GM12878 (cell line): Measurements from ENCODE around the gene CCDC186. TPM values are rescaled to one million over a fixed set of nuclear protein-coding genes. Genes with fewer than 3 reads are reported as not detected.

ENCODE experiments used
- ATAC-seq: fragments of 200-7000 bp; cut with Tn5 transposase; 3 replicates; pipeline ENCODE4 v1.9.1; 2020; ENCODE audit warnings: mild to moderate bottlenecking, moderate library complexity
- BruUV-seq: library from RNA; stranded (reverse); fragments of 400-500 nt; replicated peaks from 2 replicates; lab custom pipeline; 2021; lab: Mats Ljungman, UMichigan
- CTCF ChIA-PET: fragments of 300-600 bp; sonication (Branson Sonifier 250); formaldehyde crosslinking; extraction: SDS; loops from one replicate; lab custom pipeline; 2021; ENCODE audit warnings: inconsistent platforms; lab: Yijun Ruan, JAX
- POLR2A ChIA-PET: fragments of 350-600 bp; formaldehyde crosslinking; extraction: SDS; loops from one replicate; lab custom pipeline; 2021; ENCODE audit warnings: inconsistent platforms; lab: Charles Lee
- RAD21 ChIA-PET: fragments of 300-600 bp; sonication (Branson Sonifier 250); formaldehyde crosslinking; loops from one replicate; lab custom pipeline; 2023; ENCODE audit warnings: antibody characterized with exemption; ENCODE audit not compliant: unreplicated experiment; lab: Charles Lee
- SMC1A ChIA-PET: fragments of 300-600 bp; sonication (Branson Sonifier 250); formaldehyde crosslinking; loops from one replicate; lab custom pipeline; 2023; ENCODE audit not compliant: unreplicated experiment, uncharacterized antibody; lab: Charles Lee
- DNase-seq: peaks from one replicate; pipeline ENCODE4 v3.0.0-alpha.2; 2011; ENCODE audit warnings: low read depth, low spot score
- FAIRE-seq: peaks from 3 replicates; lab custom pipeline; 2011; peaks lifted over from hg19 to GRCh38; lab: Jason Lieb, UNC
- H2AFZ ChIP-seq: 2 replicates; pipeline ENCODE4 v1.6.0; 2011; ENCODE audit warnings: low read depth, low read length, control low read depth; ENCODE audit not compliant: control insufficient read depth
- H3K27ac ChIP-seq: 2 replicates; pipeline ENCODE4 v1.5.1; 2011; ENCODE audit warnings: control low read depth; ENCODE audit not compliant: control insufficient read depth, insufficient read depth
- H3K27me3 ChIP-seq, 2 experiments: replicated peaks in 1 of 2; 2 replicates each; pipeline versions ENCODE4 v1.6.0 to v1.6.1; 2011; ENCODE audit warnings: low read length in 1 of 2; ENCODE audit not compliant: control insufficient read depth in 2 of 2, insufficient read depth in 2 of 2
- H3K36me3 ChIP-seq, 2 experiments: 2 replicates each; pipeline ENCODE4 v1.5.1; 2011; ENCODE audit warnings: low read length in 1 of 2; ENCODE audit not compliant: control insufficient read depth in 2 of 2, insufficient read depth in 2 of 2
- H3K4me1 ChIP-seq: 2 replicates; pipeline ENCODE4 v1.6.1; 2011; ENCODE audit warnings: mild to moderate bottlenecking, low read length, moderate library complexity, mixed read lengths; ENCODE audit not compliant: control insufficient read depth, insufficient read depth
- H3K4me2 ChIP-seq: 2 replicates; pipeline ENCODE4 v1.6.0; 2011; ENCODE audit warnings: control low read depth; ENCODE audit not compliant: control insufficient read depth, insufficient read depth
- H3K4me3 ChIP-seq: fragments of 200-600 bp; sonication (generic); 2 replicates; pipeline ENCODE4 v1.5.1; 2016
- H3K79me2 ChIP-seq: 2 replicates; pipeline ENCODE4 v1.6.0; 2011; ENCODE audit warnings: low read length; ENCODE audit not compliant: control insufficient read depth, insufficient read depth
- H3K9ac ChIP-seq: 2 replicates; pipeline ENCODE4 v1.8.0; 2011; ENCODE audit warnings: low read length, control low read depth, mixed read lengths; ENCODE audit not compliant: control insufficient read depth, insufficient read depth
- H3K9me3 ChIP-seq: replicated peaks from 3 replicates; pipeline ENCODE4 v1.5.1; 2011; ENCODE audit warnings: mild to moderate bottlenecking, low read length; ENCODE audit not compliant: control insufficient read depth, insufficient read depth
- H4K20me1 ChIP-seq: 2 replicates; pipeline ENCODE4 v1.6.0; 2011; ENCODE audit not compliant: control insufficient read depth, insufficient read depth
- IRF4 ChIP-seq: IDR thresholded peaks from 2 replicates; pipeline ENCODE4 v1.6.1; 2011; ENCODE audit warnings: low read depth, low read length
- MYC ChIP-seq: IDR thresholded peaks from 2 replicates; pipeline ENCODE4 v1.6.1; 2011; ENCODE audit warnings: mild to moderate bottlenecking, low read length, moderate library complexity, inconsistent platforms; ENCODE audit not compliant: insufficient read depth, insufficient replicate concordance, insufficient read length, severe bottlenecking
- RB1 ChIP-seq: fragments of 450-650 bp; formaldehyde crosslinking; IDR thresholded peaks from 2 replicates; pipeline ENCODE4 v1.6.1; 2017; ENCODE audit warnings: mild to moderate bottlenecking, borderline replicate concordance
- SP1 ChIP-seq: IDR thresholded peaks from one replicate; pipeline ENCODE4 v1.6.1; 2011; ENCODE audit warnings: low read depth, low read length
- WRNIP1 ChIP-seq: IDR thresholded peaks from 2 replicates; pipeline ENCODE4 v1.6.1; 2011; ENCODE audit warnings: low read depth, low read length, improper control_type of control experiment, borderline replicate concordance
- YBX1 ChIP-seq: fragments of 450-650 bp; IDR thresholded peaks from 2 replicates; pipeline ENCODE4 v1.6.1; 2016; ENCODE audit warnings: antibody characterized with exemption
- WGBS: methylation state at CpG from one replicate; pipeline ENCODE4 v1.1.6; 2016; ENCODE audit warnings: low lambda C conversion rate; ENCODE audit not compliant: insufficient replicate concordance, insufficient coverage; ENCODE audit errors: missing lambda C conversion rate; 5-methylcytosine and 5-hydroxymethylcytosine counted together
- in situ Hi-C: fragments of 300-500 bp; cut with MboI; formaldehyde crosslinking; loops from 9 replicates; pipeline ENCODE4 v1.14.3; 2018; ENCODE audit warnings: mixed read lengths
- intact Hi-C: fragments of 100-400 bp; cut with micrococcal nuclease; formaldehyde crosslinking; loops from one replicate; pipeline ENCODE4 v1.14.2; 2022; ENCODE audit not compliant: unreplicated experiment
- polyA plus RNA-seq, 11 experiments: library from polyadenylated mRNA; depleted of rRNA in 4 of 11; unstranded in 6 of 11; stranded (reverse) in 5 of 11; fragments of >200 nt; fragmentation: Nextera tagmentation in 4 of 11; fragmentation: Illumina TruSeq in 1 of 11; extraction: Ambion mirVana in 4 of 11; extraction: Trizol in 1 of 11; gene quantifications; 1 replicate in 1 of 11; 2 replicates in 10 of 11; pipeline versions ENCODE4 v1.2.1 to v1.2.3, GENCODE V29; 2011 to 2016; ENCODE audit warnings: inconsistent platforms in 2 of 11, missing spikeins in 2 of 11, low read depth in 1 of 11
- total RNA-seq, 4 experiments: library from RNA; depleted of rRNA in 3 of 4; stranded (reverse); fragments of >200 nt in 3 of 4; fragmentation: Illumina TruSeq in 1 of 4; extraction: Trizol in 1 of 4; gene quantifications; 2 replicates each; pipeline versions ENCODE4 v1.2.1 to v1.2.3, GENCODE V29; 2013 to 2021
- TF ChIP-seq, protein P1 (sequence below): fragments of 150-350 bp; IDR thresholded peaks from 2 replicates; pipeline ENCODE4 v1.6.1; 2016; ENCODE audit warnings: low read depth, low read length
- TF ChIP-seq, protein P2 (sequence below): fragments of 450-650 bp; conservative IDR thresholded peaks from 2 replicates; pipeline ENCODE4 v1.6.1; 2017; ENCODE audit warnings: mild to moderate bottlenecking, moderate library complexity
- TF ChIP-seq, protein P3 (sequence below): IDR thresholded peaks from 2 replicates; pipeline ENCODE4 v1.6.1; 2012; ENCODE audit warnings: low read depth, low read length, improper control_type of control experiment

Gene CCDC186
- total and polyA plus RNA-seq, 10 of the 15 experiments (the other 5 are each of a cell fraction or from before 2014, with no cell fraction given), result 3.5 to 13.1 (median 7.3) TPM

DNA sequence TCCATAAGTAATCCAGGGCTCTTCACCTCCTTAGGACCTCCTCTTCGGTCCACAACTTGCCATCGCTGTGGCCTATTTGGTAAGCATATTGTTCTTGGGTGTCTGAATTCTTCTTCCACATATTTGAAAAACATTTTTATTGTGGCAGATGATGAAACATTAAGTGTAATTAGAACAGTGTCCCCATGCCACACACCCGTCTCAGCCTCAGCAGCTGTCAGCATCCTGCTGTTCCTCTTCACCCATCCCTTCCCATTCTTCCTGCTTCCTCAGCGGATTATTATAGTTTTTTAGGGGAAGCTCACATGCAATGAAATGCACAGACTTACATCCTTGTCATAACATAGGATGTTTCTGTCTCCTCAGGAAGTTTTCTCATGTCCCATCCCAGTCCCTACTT lies 25.2 kb upstream of the CCDC186 start:
- no peaks in the 10 kb centered on the region; a peak in 1 of 4 replicates for H3K27me3 ChIP-seq
- no peak overlapping the region for H3K9ac ChIP-seq
- SMC1A ChIA-PET, result interaction anchor here (0.6 kb wide), 1 partner anchor 24 kb away, joined by 3 read pairs; no protein-coding TSS in a partner anchor
- H3K79me2 ChIP-seq, result no peaks in the 10 kb centered on the region
- H3K4me2 ChIP-seq, result no peak overlapping the region
- no TSS peak for BruUV-seq
- POLR2A ChIA-PET, result no interaction called here
- FAIRE-seq, result no peak
- H3K9me3 ChIP-seq, result no peaks in the 10 kb centered on the region
- no peak overlapping the region for H3K27ac ChIP-seq
- no peaks in the 10 kb centered on the region for H4K20me1 ChIP-seq
- no peak for ATAC-seq
- no peak overlapping the region for H3K4me3 ChIP-seq
- intact Hi-C loops (no loop called here), in situ Hi-C loops (loop anchor here (25.0 kb wide), 1 partner anchor 238 kb away; no protein-coding TSS in a partner anchor)
- TF ChIP-seq, protein P1, sequence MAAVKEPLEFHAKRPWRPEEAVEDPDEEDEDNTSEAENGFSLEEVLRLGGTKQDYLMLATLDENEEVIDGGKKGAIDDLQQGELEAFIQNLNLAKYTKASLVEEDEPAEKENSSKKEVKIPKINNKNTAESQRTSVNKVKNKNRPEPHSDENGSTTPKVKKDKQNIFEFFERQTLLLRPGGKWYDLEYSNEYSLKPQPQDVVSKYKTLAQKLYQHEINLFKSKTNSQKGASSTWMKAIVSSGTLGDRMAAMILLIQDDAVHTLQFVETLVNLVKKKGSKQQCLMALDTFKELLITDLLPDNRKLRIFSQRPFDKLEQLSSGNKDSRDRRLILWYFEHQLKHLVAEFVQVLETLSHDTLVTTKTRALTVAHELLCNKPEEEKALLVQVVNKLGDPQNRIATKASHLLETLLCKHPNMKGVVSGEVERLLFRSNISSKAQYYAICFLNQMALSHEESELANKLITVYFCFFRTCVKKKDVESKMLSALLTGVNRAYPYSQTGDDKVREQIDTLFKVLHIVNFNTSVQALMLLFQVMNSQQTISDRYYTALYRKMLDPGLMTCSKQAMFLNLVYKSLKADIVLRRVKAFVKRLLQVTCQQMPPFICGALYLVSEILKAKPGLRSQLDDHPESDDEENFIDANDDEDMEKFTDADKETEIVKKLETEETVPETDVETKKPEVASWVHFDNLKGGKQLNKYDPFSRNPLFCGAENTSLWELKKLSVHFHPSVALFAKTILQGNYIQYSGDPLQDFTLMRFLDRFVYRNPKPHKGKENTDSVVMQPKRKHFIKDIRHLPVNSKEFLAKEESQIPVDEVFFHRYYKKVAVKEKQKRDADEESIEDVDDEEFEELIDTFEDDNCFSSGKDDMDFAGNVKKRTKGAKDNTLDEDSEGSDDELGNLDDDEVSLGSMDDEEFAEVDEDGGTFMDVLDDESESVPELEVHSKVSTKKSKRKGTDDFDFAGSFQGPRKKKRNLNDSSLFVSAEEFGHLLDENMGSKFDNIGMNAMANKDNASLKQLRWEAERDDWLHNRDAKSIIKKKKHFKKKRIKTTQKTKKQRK, result no peak
- TF ChIP-seq MYC, result no peak
- no peak for TF ChIP-seq SP1
- no peak for TF ChIP-seq YBX1
- TF ChIP-seq RB1, result no peak
- no peak for TF ChIP-seq WRNIP1
- TF ChIP-seq, protein P2, sequence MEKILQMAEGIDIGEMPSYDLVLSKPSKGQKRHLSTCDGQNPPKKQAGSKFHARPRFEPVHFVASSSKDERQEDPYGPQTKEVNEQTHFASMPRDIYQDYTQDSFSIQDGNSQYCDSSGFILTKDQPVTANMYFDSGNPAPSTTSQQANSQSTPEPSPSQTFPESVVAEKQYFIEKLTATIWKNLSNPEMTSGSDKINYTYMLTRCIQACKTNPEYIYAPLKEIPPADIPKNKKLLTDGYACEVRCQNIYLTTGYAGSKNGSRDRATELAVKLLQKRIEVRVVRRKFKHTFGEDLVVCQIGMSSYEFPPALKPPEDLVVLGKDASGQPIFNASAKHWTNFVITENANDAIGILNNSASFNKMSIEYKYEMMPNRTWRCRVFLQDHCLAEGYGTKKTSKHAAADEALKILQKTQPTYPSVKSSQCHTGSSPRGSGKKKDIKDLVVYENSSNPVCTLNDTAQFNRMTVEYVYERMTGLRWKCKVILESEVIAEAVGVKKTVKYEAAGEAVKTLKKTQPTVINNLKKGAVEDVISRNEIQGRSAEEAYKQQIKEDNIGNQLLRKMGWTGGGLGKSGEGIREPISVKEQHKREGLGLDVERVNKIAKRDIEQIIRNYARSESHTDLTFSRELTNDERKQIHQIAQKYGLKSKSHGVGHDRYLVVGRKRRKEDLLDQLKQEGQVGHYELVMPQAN, result no peak
- TF ChIP-seq, protein P3, sequence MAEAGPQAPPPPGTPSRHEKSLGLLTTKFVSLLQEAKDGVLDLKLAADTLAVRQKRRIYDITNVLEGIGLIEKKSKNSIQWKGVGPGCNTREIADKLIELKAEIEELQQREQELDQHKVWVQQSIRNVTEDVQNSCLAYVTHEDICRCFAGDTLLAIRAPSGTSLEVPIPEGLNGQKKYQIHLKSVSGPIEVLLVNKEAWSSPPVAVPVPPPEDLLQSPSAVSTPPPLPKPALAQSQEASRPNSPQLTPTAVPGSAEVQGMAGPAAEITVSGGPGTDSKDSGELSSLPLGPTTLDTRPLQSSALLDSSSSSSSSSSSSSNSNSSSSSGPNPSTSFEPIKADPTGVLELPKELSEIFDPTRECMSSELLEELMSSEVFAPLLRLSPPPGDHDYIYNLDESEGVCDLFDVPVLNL, result no peak
- no peak for TF ChIP-seq IRF4
- no peak overlapping the region for H2AFZ ChIP-seq
- no peaks in the 10 kb centered on the region for H3K36me3 ChIP-seq
- CTCF ChIA-PET, result no interaction called here
- DNase-seq, result no peak
- no peaks in the 10 kb centered on the region for H3K4me1 ChIP-seq
- 59% methylated on average over 4 of the region's 4 CpGs for WGBS
- RAD21 ChIA-PET, result no interaction called here
